ENCODE data around the gene KLHL26. TPM values are rescaled to one million over a fixed set of nuclear protein-coding genes. Genes with fewer than 3 reads are reported as not detected.
"Not testable (repeated sequence)": the region's sequence is repeated elsewhere in the genome, so short reads cannot be mapped to it uniquely, and the experiment has no call there.

KLHL26 gene
- total RNA-seq, 4 donors from 2014 or later, result 3.8 to 22.2 (median 6.9) TPM

- no peaks in the 10 kb centered on the region for H3K36me3 ChIP-seq
- no peaks in the 10 kb centered on the region for H3K9me3 ChIP-seq
- H3K27ac ChIP-seq, result no peak overlapping the region
- DNase-seq, result no peak
- intact Hi-C loops (cut with DNase I; ENCODE audit: low total_unique reads), result no loop called here
- no peaks in the 10 kb centered on the region for H3K27me3 ChIP-seq
- TF ChIP-seq POLR2A (IDR thresholded peaks at IDR 0.05), result no peak
- H3K4me3 ChIP-seq, result no peak overlapping the region
- H3K4me1 ChIP-seq, result peaks cover 0 to 12% of the 10 kb centered on the region in 2 donors
Measured at GRCh38 chr19:18674616-18675015, 37.8 kb downstream of the KLHL26 start.

DNA sequence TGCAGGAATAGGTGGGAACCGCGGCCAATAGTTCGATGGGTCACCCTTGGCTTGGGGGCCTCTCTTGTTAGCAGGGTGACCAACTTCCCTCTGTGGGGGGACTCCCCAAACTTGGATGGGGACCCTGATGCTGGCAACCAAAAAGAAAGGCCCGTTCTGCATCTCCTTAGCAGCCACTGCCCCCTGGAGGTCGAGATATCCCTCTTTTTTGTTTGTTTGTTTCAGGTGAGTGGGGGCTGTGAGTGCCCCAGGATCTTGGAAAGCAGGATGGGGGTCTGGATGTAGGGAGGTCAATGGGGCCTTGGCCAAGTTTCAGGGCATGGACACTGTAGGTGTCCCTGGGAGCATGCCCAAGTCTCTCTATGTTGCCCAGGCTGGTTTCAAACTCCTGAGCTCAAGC, 39.0 kb downstream of the KLHL26 start:
- Histone ChIP-seq H3K27me3 (no peaks in the 10 kb centered on the region), H3K4me3 (no peak overlapping the region), H3K36me3 (no peaks in the 10 kb centered on the region), H3K4me1 (peaks cover 0 to 8% of the 10 kb centered on the region in 2 donors), H3K27ac (no peak overlapping the region), H3K9me3 (no peaks in the 10 kb centered on the region)
- DNase-seq, result no peak
- intact Hi-C loops (cut with DNase I; ENCODE audit: low total_unique reads), result no loop called here
- TF ChIP-seq POLR2A (IDR thresholded peaks at IDR 0.05), result no peak
- TF ChIP-seq, protein P1, sequence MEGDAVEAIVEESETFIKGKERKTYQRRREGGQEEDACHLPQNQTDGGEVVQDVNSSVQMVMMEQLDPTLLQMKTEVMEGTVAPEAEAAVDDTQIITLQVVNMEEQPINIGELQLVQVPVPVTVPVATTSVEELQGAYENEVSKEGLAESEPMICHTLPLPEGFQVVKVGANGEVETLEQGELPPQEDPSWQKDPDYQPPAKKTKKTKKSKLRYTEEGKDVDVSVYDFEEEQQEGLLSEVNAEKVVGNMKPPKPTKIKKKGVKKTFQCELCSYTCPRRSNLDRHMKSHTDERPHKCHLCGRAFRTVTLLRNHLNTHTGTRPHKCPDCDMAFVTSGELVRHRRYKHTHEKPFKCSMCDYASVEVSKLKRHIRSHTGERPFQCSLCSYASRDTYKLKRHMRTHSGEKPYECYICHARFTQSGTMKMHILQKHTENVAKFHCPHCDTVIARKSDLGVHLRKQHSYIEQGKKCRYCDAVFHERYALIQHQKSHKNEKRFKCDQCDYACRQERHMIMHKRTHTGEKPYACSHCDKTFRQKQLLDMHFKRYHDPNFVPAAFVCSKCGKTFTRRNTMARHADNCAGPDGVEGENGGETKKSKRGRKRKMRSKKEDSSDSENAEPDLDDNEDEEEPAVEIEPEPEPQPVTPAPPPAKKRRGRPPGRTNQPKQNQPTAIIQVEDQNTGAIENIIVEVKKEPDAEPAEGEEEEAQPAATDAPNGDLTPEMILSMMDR (IDR thresholded peaks at IDR 0.05), result peak in 2 of 4 experiments; percentile 11 to 17

GRCh38 chr19:18676692-18677091, 39.9 kb downstream of the KLHL26 start:
- H3K36me3 ChIP-seq, result no peaks in the 10 kb centered on the region
- no peaks in the 10 kb centered on the region for H3K27me3 ChIP-seq
- intact Hi-C loops (cut with DNase I; ENCODE audit: low total_unique reads), result no loop called here
- no peaks in the 10 kb centered on the region for H3K9me3 ChIP-seq
- peaks cover 0 to 8% of the 10 kb centered on the region in 2 donors for H3K4me1 ChIP-seq
- H3K4me3 ChIP-seq, result no peak overlapping the region
- TF ChIP-seq POLR2A (IDR thresholded peaks at IDR 0.05), result no peak
- TF ChIP-seq, protein P1 (IDR thresholded peaks at IDR 0.05), result no peak
- DNase-seq, result no peak
- no peak overlapping the region for H3K27ac ChIP-seq

DNA sequence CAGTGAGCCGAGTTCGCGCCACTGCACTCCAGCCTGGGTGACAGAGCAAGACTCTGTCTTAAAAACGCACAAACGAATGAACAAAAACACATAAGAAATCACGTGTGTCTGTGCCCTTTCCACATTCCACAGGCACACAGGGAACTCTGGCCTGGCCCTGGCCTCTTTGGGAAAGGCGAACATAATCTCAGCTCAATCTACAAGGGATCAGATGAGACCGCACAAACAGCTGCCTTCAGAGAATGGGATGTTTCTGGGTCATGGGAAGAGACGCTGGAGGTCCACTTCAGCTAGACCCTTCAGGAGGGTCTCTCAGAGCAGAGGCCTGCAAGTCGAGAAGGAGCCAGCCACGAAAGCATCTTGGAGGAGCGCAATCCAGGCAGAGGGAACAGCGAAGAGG, 40.3 kb downstream of the KLHL26 start:
- TF ChIP-seq POLR2A (IDR thresholded peaks at IDR 0.05), result no peak
- TF ChIP-seq, protein P1 (IDR thresholded peaks at IDR 0.05), result no peak
- Histone ChIP-seq H3K4me1 (peaks cover 0 to 8% of the 10 kb centered on the region in 2 donors), H3K9me3 (no peaks in the 10 kb centered on the region), H3K27me3 (no peaks in the 10 kb centered on the region), H3K27ac (no peak overlapping the region), H3K36me3 (no peaks in the 10 kb centered on the region), H3K4me3 (no peak overlapping the region)
- intact Hi-C loops (cut with DNase I; ENCODE audit: low total_unique reads), result no loop called here
- no peak for DNase-seq

DNA sequence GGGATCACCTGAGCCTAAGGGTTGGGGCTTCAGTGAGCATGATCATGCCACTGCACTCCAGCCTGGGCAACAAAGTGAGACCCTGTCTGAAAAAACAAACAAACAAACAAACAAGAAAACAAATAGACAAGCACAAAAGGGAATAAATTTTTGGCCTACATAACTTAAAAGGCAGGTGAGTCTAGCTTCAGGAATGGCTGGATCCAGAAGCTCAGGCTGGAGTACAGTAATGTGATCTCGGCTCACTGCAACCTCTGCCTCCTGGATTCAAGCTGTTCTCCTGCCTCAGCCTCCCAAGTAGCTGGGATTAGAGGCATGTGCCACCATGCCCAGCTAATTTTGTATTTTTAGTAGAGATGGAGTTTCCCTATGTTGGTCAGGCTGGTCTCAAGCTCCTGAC, 43.3 kb downstream of the KLHL26 start:
- intact Hi-C loops (cut with DNase I; ENCODE audit: low total_unique reads); DNase-seq; H3K9me3 ChIP-seq; H3K36me3 ChIP-seq; H3K4me1 ChIP-seq; H3K27ac ChIP-seq; H3K27me3 ChIP-seq; H3K4me3 ChIP-seq: not testable (repeated sequence)

DNA sequence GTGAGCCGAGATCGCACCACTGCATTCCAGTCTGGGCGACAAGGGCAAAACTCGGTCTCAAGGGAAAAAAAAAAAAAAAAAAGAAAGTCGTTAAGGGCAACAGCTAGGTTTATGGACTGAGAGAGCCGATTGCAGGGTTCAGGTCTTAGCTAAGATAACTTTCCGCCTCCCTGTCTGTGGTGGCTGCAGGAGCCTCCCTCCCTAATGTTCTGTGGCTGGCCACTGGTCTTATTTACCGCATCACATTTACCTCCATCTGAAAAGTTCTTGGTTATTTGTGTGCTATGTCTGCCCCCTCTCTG, 45.9 kb downstream of the KLHL26 start:
- H3K9me3 ChIP-seq, result no peaks in the 10 kb centered on the region
- peak overlapping the region in 1 of 2 donors; percentile 29 for H3K4me3 ChIP-seq

More for the DNA sequence above, 45.9 kb downstream of the KLHL26 start:
- H3K36me3 ChIP-seq, result no peaks in the 10 kb centered on the region
- no peaks in the 10 kb centered on the region for H3K27me3 ChIP-seq
- peak overlapping the region in 1 of 2 donors; percentile 71 for H3K27ac ChIP-seq
- intact Hi-C loops (cut with DNase I; ENCODE audit: low total_unique reads), result no loop called here
- TF ChIP-seq, protein P1 (IDR thresholded peaks at IDR 0.05), result no peak
- no peak for TF ChIP-seq POLR2A (IDR thresholded peaks at IDR 0.05)
- peaks cover 0 to 7% of the 10 kb centered on the region in 2 donors for H3K4me1 ChIP-seq
- DNase-seq, result no peak

Measured in uterus (tissue), 4 donors.